ENCODE results near the gene KAT2B.

KAT2B gene

GRCh38 chr3:20146301-20146700, 106.1 kb downstream of the KAT2B start:
- H3K27me3 ChIP-seq (ENCODE audit: insufficient read depth, low read length): no peaks in the 10 kb centered on the region
- no peaks in the 10 kb centered on the region for H3K4me1 ChIP-seq (ENCODE audit: control insufficient read depth, insufficient read depth, low read length, unreplicated experiment)
- no peak overlapping the region for H3K27ac ChIP-seq (ENCODE audit: low read depth, low read length)
- no peaks in the 10 kb centered on the region for H3K79me2 ChIP-seq (ENCODE audit: control insufficient read depth, insufficient read depth, low read length, unreplicated experiment)
- H3K4me3 ChIP-seq (ENCODE audit: low read depth, low read length): no peak overlapping the region
- no peaks in the 10 kb centered on the region for H3K36me3 ChIP-seq (ENCODE audit: insufficient read depth, low read length)
- no peak overlapping the region for H2AFZ ChIP-seq (ENCODE audit: low read length, unreplicated experiment)

DNA sequence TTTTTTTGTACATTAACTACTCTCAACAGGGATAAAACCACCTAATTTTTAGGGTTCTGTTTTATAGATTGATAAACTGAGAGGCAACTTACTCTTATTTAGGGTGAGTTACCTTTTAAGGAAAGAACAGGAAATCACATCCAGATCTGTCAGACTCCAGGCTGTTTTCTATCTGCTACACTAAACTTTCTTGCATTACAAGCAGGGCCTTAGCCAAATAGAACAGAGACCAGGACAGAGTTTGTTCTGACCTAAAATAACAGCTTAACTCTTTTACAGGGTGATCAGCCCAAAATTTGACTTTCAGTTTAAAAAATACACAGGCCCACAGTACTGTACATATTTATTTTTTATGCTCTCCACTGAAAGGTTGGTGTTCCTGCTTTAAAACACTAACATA, 107.1 kb downstream of the KAT2B start:
- Histone ChIP-seq H3K4me1 (ENCODE audit: control insufficient read depth, insufficient read depth, low read length, unreplicated experiment) (no peaks in the 10 kb centered on the region), H3K27me3 (ENCODE audit: insufficient read depth, low read length) (no peaks in the 10 kb centered on the region), H3K4me3 (ENCODE audit: low read depth, low read length) (no peak overlapping the region), H3K79me2 (ENCODE audit: control insufficient read depth, insufficient read depth, low read length, unreplicated experiment) (no peaks in the 10 kb centered on the region), H2AFZ (ENCODE audit: low read length, unreplicated experiment) (no peak overlapping the region), H3K27ac (ENCODE audit: low read depth, low read length) (no peak overlapping the region), H3K36me3 (ENCODE audit: insufficient read depth, low read length) (no peaks in the 10 kb centered on the region)

GRCh38 chr3:20148466-20148865, 108.2 kb downstream of the KAT2B start:
- Histone ChIP-seq H3K27me3 (ENCODE audit: insufficient read depth, low read length) (no peaks in the 10 kb centered on the region), H3K79me2 (ENCODE audit: control insufficient read depth, insufficient read depth, low read length, unreplicated experiment) (no peaks in the 10 kb centered on the region), H3K27ac (ENCODE audit: low read depth, low read length) (no peak overlapping the region), H3K4me1 (ENCODE audit: control insufficient read depth, insufficient read depth, low read length, unreplicated experiment) (no peaks in the 10 kb centered on the region), H3K36me3 (ENCODE audit: insufficient read depth, low read length) (peaks cover 2% of the 10 kb centered on the region; the same call in 1 of the 2 replicates), H3K4me3 (ENCODE audit: low read depth, low read length) (no peak overlapping the region), H2AFZ (ENCODE audit: low read length, unreplicated experiment) (no peak overlapping the region)

DNA sequence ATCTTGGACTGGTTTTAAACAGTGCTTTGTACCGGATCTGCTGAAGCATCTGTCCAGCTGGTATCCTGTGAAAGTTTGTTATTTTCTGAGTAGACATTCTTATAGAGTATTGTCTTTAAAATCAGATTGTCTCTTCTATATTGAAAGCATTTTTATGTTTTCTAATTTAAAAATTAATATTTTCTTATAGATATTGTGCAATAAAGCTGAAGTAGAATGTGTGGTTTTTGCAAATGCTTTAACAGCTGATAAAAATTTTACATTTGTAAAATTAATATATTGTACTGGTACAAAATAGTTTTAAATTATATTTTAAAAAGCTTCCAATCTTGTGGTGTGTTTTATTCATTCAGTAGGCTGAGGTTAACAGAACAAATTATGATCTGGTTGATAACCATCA, 113.8 kb downstream of the KAT2B start:
- Histone ChIP-seq H3K79me2 (ENCODE audit: control insufficient read depth, insufficient read depth, low read length, unreplicated experiment) (no peaks in the 10 kb centered on the region), H2AFZ (ENCODE audit: low read length, unreplicated experiment) (no peak overlapping the region), H3K36me3 (ENCODE audit: insufficient read depth, low read length) (peaks cover 11% of the 10 kb centered on the region; the same call in 1 of the 2 replicates), H3K27me3 (ENCODE audit: insufficient read depth, low read length) (no peaks in the 10 kb centered on the region), H3K4me1 (ENCODE audit: control insufficient read depth, insufficient read depth, low read length, unreplicated experiment) (no peaks in the 10 kb centered on the region), H3K27ac (ENCODE audit: low read depth, low read length) (no peak overlapping the region), H3K4me3 (ENCODE audit: low read depth, low read length) (no peak overlapping the region)

GRCh38 chr3:20154928-20155327, 114.7 kb downstream of the KAT2B start:
- Histone ChIP-seq H3K4me1 (ENCODE audit: control insufficient read depth, insufficient read depth, low read length, unreplicated experiment) (no peaks in the 10 kb centered on the region), H2AFZ (ENCODE audit: low read length, unreplicated experiment) (no peak overlapping the region), H3K27me3 (ENCODE audit: insufficient read depth, low read length) (no peaks in the 10 kb centered on the region), H3K79me2 (ENCODE audit: control insufficient read depth, insufficient read depth, low read length, unreplicated experiment) (no peaks in the 10 kb centered on the region), H3K4me3 (ENCODE audit: low read depth, low read length) (no peak overlapping the region), H3K27ac (ENCODE audit: low read depth, low read length) (no peak overlapping the region), H3K36me3 (ENCODE audit: insufficient read depth, low read length) (peaks cover 19% of the 10 kb centered on the region)

DNA sequence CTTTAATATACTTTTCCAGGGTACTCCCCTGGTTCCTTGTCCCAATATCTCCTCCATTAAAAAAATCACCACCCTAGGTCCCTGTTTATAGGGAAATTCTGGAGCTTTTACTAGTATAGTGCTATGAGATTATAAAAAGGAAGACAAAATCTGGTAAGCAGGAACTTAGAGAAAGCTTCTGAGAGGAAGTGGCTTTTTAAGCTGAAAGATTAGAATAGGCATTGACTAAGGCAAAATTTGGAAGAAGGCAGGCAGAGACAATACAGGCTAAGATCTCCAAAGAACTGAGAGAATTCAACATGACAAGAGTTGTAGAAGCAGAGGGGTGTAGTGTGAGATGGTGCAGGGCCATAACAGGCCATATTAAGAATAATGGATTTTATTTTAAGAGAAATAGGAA, 120.0 kb downstream of the KAT2B start:
- H3K27me3 ChIP-seq (ENCODE audit: insufficient read depth, low read length): no peaks in the 10 kb centered on the region
- H2AFZ ChIP-seq (ENCODE audit: low read length, unreplicated experiment): no peak overlapping the region
- peaks cover 14% of the 10 kb centered on the region for H3K36me3 ChIP-seq (ENCODE audit: insufficient read depth, low read length)
- H3K27ac ChIP-seq (ENCODE audit: low read depth, low read length): no peak overlapping the region
- no peaks in the 10 kb centered on the region for H3K4me1 ChIP-seq (ENCODE audit: control insufficient read depth, insufficient read depth, low read length, unreplicated experiment)
- H3K79me2 ChIP-seq (ENCODE audit: control insufficient read depth, insufficient read depth, low read length, unreplicated experiment): no peaks in the 10 kb centered on the region
- H3K4me3 ChIP-seq (ENCODE audit: low read depth, low read length): no peak overlapping the region

DNA sequence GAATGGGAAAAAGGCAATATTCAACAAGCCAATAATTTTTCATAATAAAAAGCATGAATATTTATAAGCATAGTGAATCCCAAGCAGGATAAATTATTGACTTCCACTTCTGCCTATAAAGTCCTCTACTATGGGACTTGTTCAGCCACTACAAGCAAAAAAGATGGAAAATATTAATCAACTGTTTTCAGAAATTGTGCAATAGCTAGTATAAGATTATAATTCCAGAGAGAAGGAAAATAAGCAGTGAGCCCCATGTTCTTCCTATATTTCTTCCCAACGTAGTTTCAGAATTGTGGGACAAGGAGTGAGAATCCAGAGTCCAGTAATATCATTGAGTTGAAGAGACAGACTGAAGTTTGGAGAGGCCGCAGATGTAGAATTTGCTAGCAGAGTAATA, 121.5 kb downstream of the KAT2B start:
- Histone ChIP-seq H3K36me3 (ENCODE audit: insufficient read depth, low read length) (peaks cover 14% of the 10 kb centered on the region), H2AFZ (ENCODE audit: low read length, unreplicated experiment) (no peak overlapping the region), H3K4me3 (ENCODE audit: low read depth, low read length) (no peak overlapping the region), H3K27ac (ENCODE audit: low read depth, low read length) (no peak overlapping the region), H3K27me3 (ENCODE audit: insufficient read depth, low read length) (no peaks in the 10 kb centered on the region), H3K79me2 (ENCODE audit: control insufficient read depth, insufficient read depth, low read length, unreplicated experiment) (no peaks in the 10 kb centered on the region), H3K4me1 (ENCODE audit: control insufficient read depth, insufficient read depth, low read length, unreplicated experiment) (no peaks in the 10 kb centered on the region)

GRCh38 chr3:20173844-20174410, 133.7 kb downstream of the KAT2B start:
- H3K4me1 ChIP-seq (ENCODE audit: control insufficient read depth, insufficient read depth, low read length, unreplicated experiment): no peaks in the 10 kb centered on the region
- peaks cover 15% of the 10 kb centered on the region for H3K36me3 ChIP-seq (ENCODE audit: insufficient read depth, low read length)
- H3K27ac ChIP-seq (ENCODE audit: low read depth, low read length): no peak overlapping the region
- no peaks in the 10 kb centered on the region for H3K27me3 ChIP-seq (ENCODE audit: insufficient read depth, low read length)
- no peak overlapping the region for H2AFZ ChIP-seq (ENCODE audit: low read length, unreplicated experiment)
- H3K79me2 ChIP-seq (ENCODE audit: control insufficient read depth, insufficient read depth, low read length, unreplicated experiment): no peaks in the 10 kb centered on the region
- no peak overlapping the region for H3K4me3 ChIP-seq (ENCODE audit: low read depth, low read length)

DNA sequence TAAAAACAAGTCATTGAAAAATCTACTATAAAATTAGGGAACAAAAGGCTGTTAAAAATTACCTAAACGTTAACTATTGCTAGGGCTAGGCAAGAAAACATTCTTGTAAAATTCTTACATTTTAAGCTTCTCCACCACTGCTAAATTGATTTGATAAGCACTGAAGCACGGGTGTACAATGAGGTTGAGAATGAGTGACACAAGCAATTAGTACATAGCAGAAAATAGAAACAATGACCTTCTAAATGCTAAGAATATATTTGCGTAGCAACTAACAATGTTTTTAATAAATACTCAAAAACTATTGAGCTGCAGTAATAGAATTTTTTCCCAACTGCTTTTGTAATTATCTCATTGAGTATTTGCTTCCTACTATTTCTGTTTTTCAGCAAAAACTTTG, 141.0 kb downstream of the KAT2B start:
- no peak overlapping the region for H2AFZ ChIP-seq (ENCODE audit: low read length, unreplicated experiment)
- H3K4me1 ChIP-seq (ENCODE audit: control insufficient read depth, insufficient read depth, low read length, unreplicated experiment): peaks cover 14% of the 10 kb centered on the region
- H3K4me3 ChIP-seq (ENCODE audit: low read depth, low read length): no peak overlapping the region
- H3K27ac ChIP-seq (ENCODE audit: low read depth, low read length): no peak overlapping the region
- H3K79me2 ChIP-seq (ENCODE audit: control insufficient read depth, insufficient read depth, low read length, unreplicated experiment): peaks cover 27% of the 10 kb centered on the region
- no peaks in the 10 kb centered on the region for H3K27me3 ChIP-seq (ENCODE audit: insufficient read depth, low read length)
- peaks cover 4% of the 10 kb centered on the region; the same call in 1 of the 2 replicates for H3K36me3 ChIP-seq (ENCODE audit: insufficient read depth, low read length)

DNA sequence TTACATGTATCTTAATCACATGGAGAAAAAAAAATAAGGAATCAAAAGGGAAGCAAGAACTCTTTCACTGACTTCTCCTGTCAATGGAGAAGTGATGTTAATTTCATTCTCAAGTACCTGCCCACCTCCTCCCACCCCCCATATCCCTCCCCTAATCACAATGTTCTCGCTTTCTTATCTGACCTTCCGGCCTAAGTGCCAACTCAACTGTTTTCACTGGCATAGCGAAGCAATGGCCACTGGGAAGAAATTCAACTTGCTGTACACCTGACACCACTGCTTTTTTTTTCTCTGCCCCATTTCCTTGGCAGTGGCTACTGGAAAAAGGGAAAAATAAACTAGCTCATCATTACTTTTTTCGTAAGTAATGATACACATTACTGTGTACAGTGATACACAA, 142.0 kb downstream of the KAT2B start:
- Histone ChIP-seq H3K36me3 (ENCODE audit: insufficient read depth, low read length) (peaks cover 4% of the 10 kb centered on the region; the same call in 1 of the 2 replicates), H3K79me2 (ENCODE audit: control insufficient read depth, insufficient read depth, low read length, unreplicated experiment) (peaks cover 27% of the 10 kb centered on the region), H3K4me1 (ENCODE audit: control insufficient read depth, insufficient read depth, low read length, unreplicated experiment) (peaks cover 18% of the 10 kb centered on the region)

DNA sequence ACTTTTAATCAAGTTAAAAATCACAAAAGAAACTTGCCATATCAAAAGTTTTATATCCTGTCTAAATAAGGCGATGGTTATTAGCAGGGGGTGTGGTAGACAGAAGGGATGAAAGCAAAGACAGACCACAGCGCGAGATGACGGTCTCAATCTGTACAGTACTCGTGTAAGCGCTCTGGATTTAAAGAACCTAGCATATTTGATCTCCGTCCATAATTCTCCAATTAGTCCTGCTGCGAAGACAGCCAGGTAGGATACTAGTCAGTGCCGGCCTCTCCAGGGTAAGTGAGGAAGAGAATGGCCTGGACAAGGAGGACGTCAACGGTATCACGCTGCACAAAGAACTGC, 145.1 kb downstream of the KAT2B start:
- Histone ChIP-seq H3K36me3 (ENCODE audit: insufficient read depth, low read length) (no peaks in the 10 kb centered on the region), H3K27me3 (ENCODE audit: insufficient read depth, low read length) (no peaks in the 10 kb centered on the region), H3K4me1 (ENCODE audit: control insufficient read depth, insufficient read depth, low read length, unreplicated experiment) (peaks cover 22% of the 10 kb centered on the region), H2AFZ (ENCODE audit: low read length, unreplicated experiment) (peak overlapping the region; percentile 94), H3K4me3 (ENCODE audit: low read depth, low read length) (peak overlapping the region; percentile 93), H3K27ac (ENCODE audit: low read depth, low read length) (peak overlapping the region; percentile 60; the same call in 1 of the 2 replicates), H3K79me2 (ENCODE audit: control insufficient read depth, insufficient read depth, low read length, unreplicated experiment) (peaks cover 27% of the 10 kb centered on the region)

More for the DNA sequence above, 142.0 kb downstream of the KAT2B start:
- Histone ChIP-seq H3K4me3 (ENCODE audit: low read depth, low read length) (no peak overlapping the region), H3K27ac (ENCODE audit: low read depth, low read length) (no peak overlapping the region), H2AFZ (ENCODE audit: low read length, unreplicated experiment) (no peak overlapping the region), H3K27me3 (ENCODE audit: insufficient read depth, low read length) (no peaks in the 10 kb centered on the region)

All from ACC112 (cell line).